Ascending aorta (tissue), 2 donors: ENCODE results near the gene SORCS1. TPM values are rescaled to one million over a fixed set of nuclear protein-coding genes. Genes with fewer than 3 reads are reported as not detected.

ENCODE experiments used
- DNase-seq, 2 donors: peaks; one replicate each; pipeline ENCODE4 v3.0.0-alpha.2; 2019; ENCODE audit warnings: low spot score in 2 of 2
- H3K27ac ChIP-seq, 2 donors: fragments of 200-600 bp; sonication (generic); one replicate each; pipeline ENCODE4 v1.5.1; 2016 to 2017; ENCODE audit warnings: mild to moderate bottlenecking in 1 of 2
- H3K27me3 ChIP-seq: fragments of 200-600 bp; sonication (generic); one replicate; pipeline ENCODE4 v1.5.1; 2017
- H3K36me3 ChIP-seq, 2 donors: fragments of 200-600 bp; sonication (generic); one replicate each; pipeline ENCODE4 v1.5.1; 2016
- H3K4me1 ChIP-seq, 2 donors: fragments of 200-600 bp; sonication (generic); one replicate each; pipeline ENCODE4 v1.5.1; 2016 to 2017; ENCODE audit warnings: mild to moderate bottlenecking in 1 of 2
- H3K4me3 ChIP-seq, 2 donors: fragments of 200-600 bp; sonication (generic); one replicate each; pipeline ENCODE4 v1.5.1; 2016 to 2017; ENCODE audit warnings: mild to moderate bottlenecking in 1 of 2
- H3K9me3 ChIP-seq, 2 donors: fragments of 200-600 bp; sonication (generic); one replicate each; pipeline ENCODE4 v1.5.1; 2016
- intact Hi-C: fragments of 100-400 bp; cut with DNase I; formaldehyde crosslinking; loops from one replicate; pipeline ENCODE4 v1.15.1; 2023
- total RNA-seq: library from RNA; depleted of rRNA; stranded (reverse); fragments of >200 nt; gene quantifications from one replicate; pipeline ENCODE4 v1.1.0, GENCODE V29; 2016
- TF ChIP-seq, protein P1 (sequence below), 3 experiments: fragments of 200-600 bp in 2 of 3; fragments of 450-650 bp in 1 of 3; sonication (generic) in 2 of 3; IDR thresholded peaks; one replicate each; pipeline ENCODE4 v1.5.1; 2016 to 2019; ENCODE audit warnings: antibody characterized with exemption in 3 of 3, mild to moderate bottlenecking in 1 of 3, moderate library complexity in 1 of 3

Gene SORCS1
- total RNA-seq, 1 donor from 2014 or later, result not detected

DNA sequence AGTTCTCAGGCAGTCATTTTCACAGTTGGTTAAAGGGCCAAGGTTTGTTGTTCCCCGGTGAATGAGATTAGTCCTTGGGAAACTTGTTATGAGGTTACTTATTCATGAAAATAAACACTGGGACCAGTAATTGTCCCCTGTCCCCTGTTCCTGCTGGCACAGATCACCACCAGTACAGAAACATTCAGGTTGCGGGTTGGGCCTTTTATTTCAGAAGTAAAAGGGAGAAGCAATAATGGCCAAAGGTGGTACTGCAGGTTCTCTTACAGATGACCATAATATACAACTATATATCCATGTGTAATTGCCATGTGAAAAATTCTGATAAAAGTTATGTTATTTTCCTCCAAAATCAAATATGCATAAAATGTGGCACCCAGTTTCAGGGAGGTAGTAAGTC, 442.0 kb downstream of the SORCS1 start:
- Histone ChIP-seq H3K4me3 (no peak overlapping the region), H3K4me1 (no peaks in the 10 kb centered on the region), H3K36me3 (no peaks in the 10 kb centered on the region), H3K27ac (no peak overlapping the region), H3K27me3 (no peaks in the 10 kb centered on the region), H3K9me3 (no peaks in the 10 kb centered on the region)
- DNase-seq, result no peak
- intact Hi-C loops, result no loop called here
- TF ChIP-seq, protein P1, sequence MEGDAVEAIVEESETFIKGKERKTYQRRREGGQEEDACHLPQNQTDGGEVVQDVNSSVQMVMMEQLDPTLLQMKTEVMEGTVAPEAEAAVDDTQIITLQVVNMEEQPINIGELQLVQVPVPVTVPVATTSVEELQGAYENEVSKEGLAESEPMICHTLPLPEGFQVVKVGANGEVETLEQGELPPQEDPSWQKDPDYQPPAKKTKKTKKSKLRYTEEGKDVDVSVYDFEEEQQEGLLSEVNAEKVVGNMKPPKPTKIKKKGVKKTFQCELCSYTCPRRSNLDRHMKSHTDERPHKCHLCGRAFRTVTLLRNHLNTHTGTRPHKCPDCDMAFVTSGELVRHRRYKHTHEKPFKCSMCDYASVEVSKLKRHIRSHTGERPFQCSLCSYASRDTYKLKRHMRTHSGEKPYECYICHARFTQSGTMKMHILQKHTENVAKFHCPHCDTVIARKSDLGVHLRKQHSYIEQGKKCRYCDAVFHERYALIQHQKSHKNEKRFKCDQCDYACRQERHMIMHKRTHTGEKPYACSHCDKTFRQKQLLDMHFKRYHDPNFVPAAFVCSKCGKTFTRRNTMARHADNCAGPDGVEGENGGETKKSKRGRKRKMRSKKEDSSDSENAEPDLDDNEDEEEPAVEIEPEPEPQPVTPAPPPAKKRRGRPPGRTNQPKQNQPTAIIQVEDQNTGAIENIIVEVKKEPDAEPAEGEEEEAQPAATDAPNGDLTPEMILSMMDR (IDR thresholded peaks at IDR 0.05), result no peak

DNA sequence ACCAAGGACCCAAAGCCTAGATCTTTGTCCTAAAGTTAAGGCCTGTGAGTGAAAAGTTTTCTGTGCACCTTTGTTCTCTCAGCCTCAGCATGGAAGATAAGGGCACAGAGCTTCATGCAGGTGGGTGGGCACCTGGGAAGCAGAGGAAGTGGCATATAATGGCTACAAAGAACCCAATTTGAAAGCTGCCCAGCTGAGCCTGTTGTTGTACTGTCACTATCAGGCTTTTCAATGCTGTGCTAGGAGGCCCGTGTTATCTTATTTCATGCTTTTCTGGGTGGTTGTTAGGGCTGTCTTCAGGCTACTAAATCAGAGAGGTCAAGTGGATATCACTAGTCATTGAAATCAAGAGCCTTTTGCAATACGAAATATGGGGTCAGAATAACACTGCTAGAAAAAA, 443.8 kb downstream of the SORCS1 start:
- intact Hi-C loops, result no loop called here
- H3K4me3 ChIP-seq, result no peak overlapping the region
- no peaks in the 10 kb centered on the region for H3K9me3 ChIP-seq
- no peaks in the 10 kb centered on the region for H3K27me3 ChIP-seq
- H3K36me3 ChIP-seq, result no peaks in the 10 kb centered on the region
- H3K27ac ChIP-seq, result no peak overlapping the region
- no peak for DNase-seq
- TF ChIP-seq, protein P1 (IDR thresholded peaks at IDR 0.05), result no peak
- no peaks in the 10 kb centered on the region for H3K4me1 ChIP-seq

DNA sequence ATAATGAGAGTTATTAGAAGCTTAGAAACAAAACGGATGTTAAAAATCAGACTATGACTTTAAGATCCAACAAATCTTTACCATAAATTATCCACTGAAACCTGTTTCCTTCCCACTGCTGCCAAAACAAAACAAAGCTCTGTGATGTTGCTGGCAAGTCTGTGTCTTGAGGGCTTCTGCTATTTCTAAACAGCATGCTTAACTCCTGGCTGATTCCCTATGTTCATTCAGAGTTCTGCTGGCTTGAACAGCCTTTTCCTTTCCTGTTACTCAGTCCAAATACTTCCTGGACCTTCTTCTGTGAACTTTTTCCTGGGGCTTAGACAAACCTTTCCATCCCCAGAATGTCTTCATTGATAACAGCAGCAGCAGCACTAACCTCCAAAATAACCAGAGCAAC, 448.1 kb downstream of the SORCS1 start:
- no peaks in the 10 kb centered on the region for H3K4me1 ChIP-seq
- intact Hi-C loops, result no loop called here
- no peaks in the 10 kb centered on the region for H3K9me3 ChIP-seq
- no peaks in the 10 kb centered on the region for H3K36me3 ChIP-seq
- H3K4me3 ChIP-seq, result no peak overlapping the region
- no peak overlapping the region for H3K27ac ChIP-seq
- H3K27me3 ChIP-seq, result no peaks in the 10 kb centered on the region
- TF ChIP-seq, protein P1 (IDR thresholded peaks at IDR 0.05), result no peak
- no peak for DNase-seq

DNA sequence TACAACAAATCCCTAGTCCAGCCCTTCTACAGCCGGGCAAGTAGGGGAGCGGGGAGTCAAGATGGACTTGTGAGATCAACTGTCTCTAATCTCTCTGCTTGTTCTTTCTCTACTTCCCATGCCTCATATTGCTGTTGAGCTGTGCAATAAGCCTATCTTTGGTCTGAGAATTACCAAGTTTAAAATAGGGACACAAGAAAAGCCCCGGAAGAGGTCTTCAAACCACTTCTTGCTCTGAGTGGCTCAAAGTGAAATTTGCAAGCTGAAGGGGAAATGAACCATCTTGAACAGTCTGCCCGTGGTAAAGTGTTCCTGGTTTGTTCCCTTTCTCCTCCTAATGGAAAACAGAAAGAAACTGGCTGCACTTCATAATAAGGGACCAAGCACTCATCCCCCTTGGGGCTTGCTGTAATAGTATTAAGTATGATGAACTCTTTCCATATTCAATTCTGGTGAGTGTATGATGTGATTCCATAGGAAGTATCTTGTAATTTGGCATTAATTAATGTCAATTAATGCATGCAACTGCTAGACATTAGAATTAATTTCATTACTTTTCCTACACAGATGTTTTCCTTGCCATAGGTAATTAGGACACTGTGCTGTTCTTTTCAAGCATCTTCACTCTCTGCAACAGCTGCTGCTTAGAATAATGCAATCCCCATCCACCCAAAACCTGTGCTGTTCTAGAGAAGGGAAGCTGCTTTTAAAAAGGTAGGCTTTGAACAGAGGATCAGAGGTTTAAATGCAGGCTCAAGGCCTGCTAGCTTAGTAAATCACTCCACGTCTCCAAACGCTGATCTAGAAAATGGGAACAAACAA, 449.6 kb downstream of the SORCS1 start:
- intact Hi-C loops, result no loop called here
- H3K4me3 ChIP-seq, result no peak overlapping the region

DNA sequence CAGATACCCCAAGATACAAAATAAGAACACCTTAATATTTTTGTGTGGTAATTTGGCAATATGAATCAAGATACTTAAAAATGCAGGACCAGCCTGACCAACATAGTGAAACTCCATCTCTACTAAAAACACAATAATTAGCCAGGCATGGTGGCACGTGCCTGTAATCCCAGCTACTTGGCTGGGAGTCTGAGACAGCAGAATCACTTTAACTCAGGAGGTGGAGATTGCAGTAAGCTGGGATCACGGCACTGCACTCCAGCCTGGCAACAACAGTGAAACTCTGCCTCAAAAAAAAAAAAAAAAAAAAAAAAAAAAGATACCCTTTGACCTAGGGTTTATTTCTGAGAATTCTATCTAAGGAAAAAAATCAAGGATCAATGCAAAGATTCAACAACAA, 450.7 kb downstream of the SORCS1 start:
- Histone ChIP-seq H3K36me3 (no peaks in the 10 kb centered on the region), H3K4me1 (no peaks in the 10 kb centered on the region), H3K27ac (no peak overlapping the region), H3K27me3 (no peaks in the 10 kb centered on the region), H3K4me3 (no peak overlapping the region), H3K9me3 (no peaks in the 10 kb centered on the region)
- TF ChIP-seq, protein P1 (IDR thresholded peaks at IDR 0.05), result no peak
- intact Hi-C loops, result no loop called here
- DNase-seq, result no peak

More for the DNA sequence above, 449.6 kb downstream of the SORCS1 start:
- no peak for DNase-seq
- Histone ChIP-seq H3K9me3 (no peaks in the 10 kb centered on the region), H3K27me3 (no peaks in the 10 kb centered on the region), H3K4me1 (no peaks in the 10 kb centered on the region), H3K36me3 (no peaks in the 10 kb centered on the region), H3K27ac (no peak overlapping the region)
- TF ChIP-seq, protein P1 (IDR thresholded peaks at IDR 0.05), result no peak
